CD1c-positive myeloid dendritic cell (primary cell): ENCODE results near the gene PDLIM4.

Source experiments
- DNase-seq: peaks from one replicate; pipeline ENCODE4 v3.0.0-alpha.2; 2016; ENCODE audit errors: extremely low spot score

Gene PDLIM4

GRCh38 chr5:132253452-132254320, 3.8 kb upstream of the PDLIM4 start:
- no peak for DNase-seq

- DNase-seq, result no peak
Measured at GRCh38 chr5:132254321-132254977, 3.0 kb upstream of the PDLIM4 start.

GRCh38 chr5:132256086-132256782, 1.3 kb upstream of the PDLIM4 start:
- no peak for DNase-seq

GRCh38 chr5:132256783-132257130, 739 bp upstream of the PDLIM4 start:
- DNase-seq, result no peak

GRCh38 chr5:132258102-132259068, 889 bp downstream of the PDLIM4 start:
- DNase-seq, result peak; percentile 79

- no peak for DNase-seq
Measured at GRCh38 chr5:132259069-132259851, 1.8 kb downstream of the PDLIM4 start.

- DNase-seq, result peak; percentile 64
Measured at GRCh38 chr5:132260051-132260450, 2.6 kb downstream of the PDLIM4 start.

GRCh38 chr5:132260714-132261551, 3.4 kb downstream of the PDLIM4 start:
- peak; percentile 82 for DNase-seq

- DNase-seq, result no peak
Measured at GRCh38 chr5:132261881-132262845, 4.7 kb downstream of the PDLIM4 start.

GRCh38 chr5:132262882-132263547, 5.5 kb downstream of the PDLIM4 start:
- no peak for DNase-seq

GRCh38 chr5:132263548-132264261, 6.2 kb downstream of the PDLIM4 start:
- DNase-seq, result no peak

- no peak for DNase-seq
Measured at GRCh38 chr5:132264546-132265335, 7.2 kb downstream of the PDLIM4 start.

GRCh38 chr5:132265336-132266030, 8.0 kb downstream of the PDLIM4 start:
- DNase-seq, result no peak

GRCh38 chr5:132266031-132266835, 8.7 kb downstream of the PDLIM4 start:
- DNase-seq, result no peak

GRCh38 chr5:132266836-132267160, 9.3 kb downstream of the PDLIM4 start:
- DNase-seq, result no peak
